AG09309 (cell line): ENCODE measurements around the gene ALDH16A1.
"Not testable (repeated sequence)": the region's sequence is repeated elsewhere in the genome, so short reads cannot be mapped to it uniquely, and the experiment has no call there.

Source experiments
- DNase-seq: peaks from one replicate; pipeline ENCODE4 v3.0.0-alpha.2; 2010; ENCODE audit warnings: low read depth
- H3K4me3 ChIP-seq: 2 replicates; pipeline ENCODE4 v1.5.1; 2011; ENCODE audit warnings: mild to moderate bottlenecking, low read depth, low read length, moderate library complexity; ENCODE audit not compliant: control insufficient read depth
- CTCF ChIP-seq: IDR thresholded peaks from 2 replicates; pipeline ENCODE4 v1.5.1; 2011; ENCODE audit warnings: mild to moderate bottlenecking, low read depth, low read length, inconsistent platforms; ENCODE audit not compliant: insufficient read depth, control insufficient read depth; ENCODE audit errors: missing control alignments

The ALDH16A1 gene

DNA sequence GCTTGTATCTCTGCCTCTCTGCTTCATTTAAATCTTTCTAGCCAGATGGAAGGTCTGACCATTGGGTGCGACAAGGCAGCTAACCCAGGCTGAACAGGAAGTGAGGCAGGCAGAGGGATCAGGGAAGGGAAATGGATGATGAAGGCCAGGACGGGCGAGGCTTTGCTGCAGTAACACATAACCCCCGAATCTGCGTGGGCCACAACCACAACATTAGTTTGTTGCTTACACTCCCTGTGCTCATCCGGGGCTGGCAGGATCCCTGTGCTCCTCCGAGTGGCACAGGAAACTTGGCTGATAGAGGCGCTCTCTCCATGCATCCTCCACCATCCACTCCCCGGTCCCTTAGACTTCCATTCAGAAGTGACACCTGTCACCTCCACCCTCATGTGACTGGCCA, 19.9 kb downstream of the ALDH16A1 start:
- TF ChIP-seq CTCF, result no peak
- DNase-seq, result no peak
- H3K4me3 ChIP-seq, result no peak overlapping the region

DNA sequence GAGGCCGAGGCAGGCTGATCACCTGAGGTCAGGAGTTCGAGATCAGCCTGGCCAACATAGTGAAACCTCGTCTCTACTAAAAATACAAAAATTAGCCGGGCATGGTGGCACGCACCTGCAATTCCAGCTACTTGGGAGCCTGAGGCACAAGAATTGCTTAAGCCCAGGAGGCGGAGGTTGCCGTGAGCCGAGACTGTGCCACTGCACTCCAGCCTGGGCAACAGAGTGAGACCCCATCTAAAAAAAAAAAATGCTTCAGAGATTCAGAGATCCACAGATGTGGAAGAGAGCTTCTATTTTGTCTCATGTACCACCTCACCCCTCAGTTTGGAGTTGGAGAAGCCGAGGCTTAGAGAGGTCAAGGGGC, 20.5 kb downstream of the ALDH16A1 start:
- H3K4me3 ChIP-seq, result peak overlapping the region; percentile 81; the same call in 1 of the 2 replicates
- DNase-seq, result not testable (repeated sequence)

- TF ChIP-seq CTCF, result peak; percentile 93
- peak; percentile 34 for DNase-seq
Observed at GRCh38 chr19:49473868-49474541, 21.0 kb downstream of the ALDH16A1 start, which contains the start of gene FLT3LG. FLT3LG (plus strand) TSS chr19:49474215; CDS start chr19:49474640, 425 bp downstream.

GRCh38 chr19:49474542-49474924, 21.5 kb downstream of the ALDH16A1 start:
- no peak for TF ChIP-seq CTCF
- H3K4me3 ChIP-seq, result peak overlapping the region; percentile 81
- DNase-seq, result no peak

More at GRCh38 chr19:49473868-49474541, 21.0 kb downstream of the ALDH16A1 start, which contains the start of gene FLT3LG:
- peak within 1 kb of the TSS; percentile 81 for H3K4me3 ChIP-seq

GRCh38 chr19:49475191-49475917, 22.3 kb downstream of the ALDH16A1 start:
- no peak overlapping the region; the same call in 1 of the 2 replicates for H3K4me3 ChIP-seq
- no peak for DNase-seq
- TF ChIP-seq CTCF, result no peak

GRCh38 chr19:49475995-49476880, 23.2 kb downstream of the ALDH16A1 start:
- no peak for DNase-seq
- H3K4me3 ChIP-seq, result no peak overlapping the region
- peak; percentile 59 for TF ChIP-seq CTCF
